Suprapubic skin (tissue), 4 donors: ENCODE measurements around the gene RHOB. TPM values are rescaled to one million over a fixed set of nuclear protein-coding genes. Genes with fewer than 3 reads are reported as not detected.
A peak's percentile ranks its signal among the peaks of the same experiment; 100 is the strongest.

ENCODE experiments used
- DNase-seq, 2 donors: peaks; one replicate each; pipeline ENCODE4 v3.0.0-alpha.2; 2019; ENCODE audit warnings: low spot score in 2 of 2
- H3K27ac ChIP-seq: fragments of 200-600 bp; sonication (generic); one replicate; pipeline ENCODE4 v1.5.1; 2019
- H3K27me3 ChIP-seq: fragments of 200-600 bp; sonication (generic); one replicate; pipeline ENCODE4 v1.5.1; 2019
- H3K36me3 ChIP-seq: fragments of 200-600 bp; sonication (generic); one replicate; pipeline ENCODE4 v1.5.1; 2019
- H3K4me1 ChIP-seq: fragments of 200-600 bp; sonication (generic); one replicate; pipeline ENCODE4 v1.5.1; 2019
- H3K4me3 ChIP-seq: fragments of 200-600 bp; sonication (generic); one replicate; pipeline ENCODE4 v1.5.1; 2019; ENCODE audit warnings: mild to moderate bottlenecking
- H3K9me3 ChIP-seq: fragments of 200-600 bp; sonication (generic); one replicate; pipeline ENCODE4 v1.5.1; 2019
- CTCF ChIP-seq, 2 donors: fragments of 200-600 bp in 1 of 2; fragments of 450-650 bp in 1 of 2; sonication (generic) in 1 of 2; IDR thresholded peaks; one replicate each; pipeline ENCODE4 v1.5.1; 2016 to 2019; ENCODE audit warnings: antibody characterized with exemption in 2 of 2, mild to moderate bottlenecking in 1 of 2, moderate library complexity in 1 of 2
- EP300 ChIP-seq: sonication (generic); formaldehyde crosslinking; IDR thresholded peaks from one replicate; pipeline ENCODE4 v1.6.1; 2017; ENCODE audit warnings: antibody characterized with exemption
- POLR2A ChIP-seq, 2 donors: fragments of 450-650 bp; IDR thresholded peaks; one replicate each; pipeline ENCODE4 v1.6.1; 2017; ENCODE audit warnings: antibody characterized with exemption in 2 of 2, mild to moderate bottlenecking in 2 of 2, moderate library complexity in 2 of 2
- POLR2AphosphoS5 ChIP-seq, 3 donors: sonication (generic); formaldehyde crosslinking; IDR thresholded peaks; one replicate each; pipeline ENCODE4 v1.6.1; 2017; ENCODE audit warnings: antibody characterized with exemption in 3 of 3
- WGBS: methylation state at CpG from one replicate; pipeline ENCODE4 v1.1.5; 2018; 5-methylcytosine and 5-hydroxymethylcytosine counted together
- total RNA-seq, 4 donors: library from RNA; depleted of rRNA; stranded (reverse); fragments of >200 nt; gene quantifications; one replicate each; pipeline ENCODE4 v1.1.0, GENCODE V29; 2016

Gene RHOB
- total RNA-seq, 4 donors from 2014 or later, result 404 to 719 (median 568) TPM

- no peak for TF ChIP-seq POLR2AphosphoS5 (IDR thresholded peaks at IDR 0.05)
- TF ChIP-seq CTCF (IDR thresholded peaks at IDR 0.05), result no peak
- no peak for TF ChIP-seq EP300
- no peak for TF ChIP-seq POLR2A (IDR thresholded peaks at IDR 0.05)
- Histone ChIP-seq H3K4me1 (peaks cover 21% of the 10 kb centered on the region), H3K27ac (peak overlapping the region; percentile 51), H3K27me3 (no peaks in the 10 kb centered on the region), H3K9me3 (no peaks in the 10 kb centered on the region), H3K4me3 (no peak overlapping the region), H3K36me3 (no peaks in the 10 kb centered on the region)
- DNase-seq, result no peak
- WGBS, result 93% methylated on average over 11 of the region's 11 CpGs
Observed at GRCh38 chr2:20496942-20497341, 50.1 kb downstream of the RHOB start.

Other genes starting within 250 kb of the RHOB start
- 100 to 1,000 TPM; 258 to 892 (median 636) TPM for gene SDC1, start 221.9 kb upstream of the RHOB start, total RNA-seq
- gene PUM2, start 96.2 kb upstream of the RHOB start, total RNA-seq, result 100 to 1,000 TPM in 1 of 4 donors, 10 to 100 TPM in 3; 78.9 to 108 (median 99.0) TPM
- 10 to 100 TPM; 23.3 to 38.2 (median 34.2) TPM for gene HS1BP3, start 204.0 kb downstream of the RHOB start, total RNA-seq
- gene GDF7, start 220.1 kb downstream of the RHOB start, total RNA-seq, result 1 to 10 TPM; 1.9 to 3.1 (median 2.4) TPM